ENCODE data around the gene METTL15. TPM values are rescaled to one million over a fixed set of nuclear protein-coding genes. Genes with fewer than 3 reads are reported as not detected.

METTL15 gene
- total and polyA plus RNA-seq, 4 donors, result 3.4 to 36.3 (median 9.0) TPM

DNA sequence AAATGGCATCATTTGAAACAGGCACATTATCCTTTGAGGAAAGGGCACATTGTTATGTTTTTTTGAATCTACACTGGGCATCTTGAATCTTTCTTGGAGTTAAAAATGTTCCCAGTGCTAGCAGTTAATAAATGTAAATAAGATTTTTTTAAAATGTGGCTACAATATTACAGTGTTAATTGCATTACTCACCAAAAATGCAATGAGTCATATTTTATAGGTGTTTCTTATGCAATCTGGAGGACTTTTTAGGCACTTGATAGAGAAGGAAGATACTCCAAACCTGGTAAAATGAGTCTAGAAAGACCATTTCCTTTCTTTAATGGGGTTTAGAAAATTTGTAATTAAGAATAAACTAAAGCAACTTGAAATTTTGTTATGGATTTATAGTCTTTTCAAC lies 238.0 kb downstream of the METTL15 start:
- Histone ChIP-seq H3K9ac (ENCODE audit: insufficient read depth in 1 of 2, low read length in 2 of 2) (no peak overlapping the region), H3K4me1 (ENCODE audit: control insufficient read depth in 5 of 5, insufficient read depth in 5 of 5, low read length in 5 of 5) (no peaks in the 10 kb centered on the region), H3K27ac (ENCODE audit: low read depth in 1 of 2, low read length in 1 of 2) (no peak overlapping the region), H3K9me3 (ENCODE audit: control insufficient read depth in 4 of 4, insufficient read depth in 3 of 4, low read length in 3 of 4) (no peaks in the 10 kb centered on the region), H3K36me3 (ENCODE audit: control insufficient read depth in 4 of 4, insufficient read depth in 4 of 4, low read length in 4 of 4) (no peaks in the 10 kb centered on the region), H3K4me3 (no peak overlapping the region), H3K27me3 (ENCODE audit: control insufficient read depth in 3 of 3, insufficient read depth in 3 of 3, low read length in 2 of 3) (no peaks in the 10 kb centered on the region)
- DNase-seq (no peak), ATAC-seq (ENCODE audit: insufficient read depth, low FRiP score) (no peak)
- TF ChIP-seq, protein P1, sequence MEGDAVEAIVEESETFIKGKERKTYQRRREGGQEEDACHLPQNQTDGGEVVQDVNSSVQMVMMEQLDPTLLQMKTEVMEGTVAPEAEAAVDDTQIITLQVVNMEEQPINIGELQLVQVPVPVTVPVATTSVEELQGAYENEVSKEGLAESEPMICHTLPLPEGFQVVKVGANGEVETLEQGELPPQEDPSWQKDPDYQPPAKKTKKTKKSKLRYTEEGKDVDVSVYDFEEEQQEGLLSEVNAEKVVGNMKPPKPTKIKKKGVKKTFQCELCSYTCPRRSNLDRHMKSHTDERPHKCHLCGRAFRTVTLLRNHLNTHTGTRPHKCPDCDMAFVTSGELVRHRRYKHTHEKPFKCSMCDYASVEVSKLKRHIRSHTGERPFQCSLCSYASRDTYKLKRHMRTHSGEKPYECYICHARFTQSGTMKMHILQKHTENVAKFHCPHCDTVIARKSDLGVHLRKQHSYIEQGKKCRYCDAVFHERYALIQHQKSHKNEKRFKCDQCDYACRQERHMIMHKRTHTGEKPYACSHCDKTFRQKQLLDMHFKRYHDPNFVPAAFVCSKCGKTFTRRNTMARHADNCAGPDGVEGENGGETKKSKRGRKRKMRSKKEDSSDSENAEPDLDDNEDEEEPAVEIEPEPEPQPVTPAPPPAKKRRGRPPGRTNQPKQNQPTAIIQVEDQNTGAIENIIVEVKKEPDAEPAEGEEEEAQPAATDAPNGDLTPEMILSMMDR (IDR thresholded peaks at IDR 0.05; ENCODE audit: control extremely low read depth, extremely low read depth), result no peak

DNA sequence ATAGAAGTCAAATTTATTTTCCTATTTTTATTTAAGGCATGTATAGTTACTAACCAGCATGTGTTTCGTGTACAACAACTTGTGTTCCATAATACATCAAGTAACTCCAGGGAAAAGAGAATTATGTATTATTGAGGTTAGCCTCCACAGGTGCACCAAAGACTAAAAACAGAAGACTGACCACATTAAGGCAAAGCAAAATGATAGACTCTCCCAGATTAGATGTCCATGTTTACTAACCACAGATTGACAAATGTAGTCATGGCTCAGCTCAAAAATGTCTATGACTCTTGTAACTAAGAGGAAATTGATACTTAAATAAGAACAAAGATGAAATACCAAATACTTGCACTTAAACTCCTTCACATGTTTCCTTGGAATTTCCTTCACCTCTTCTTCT lies 238.5 kb downstream of the METTL15 start:
- Histone ChIP-seq H3K36me3 (ENCODE audit: control insufficient read depth in 4 of 4, insufficient read depth in 4 of 4, low read length in 4 of 4) (no peaks in the 10 kb centered on the region), H3K4me3 (no peak overlapping the region), H3K27ac (ENCODE audit: low read depth in 1 of 2, low read length in 1 of 2) (no peak overlapping the region), H3K9ac (ENCODE audit: insufficient read depth in 1 of 2, low read length in 2 of 2) (no peak overlapping the region), H3K4me1 (ENCODE audit: control insufficient read depth in 5 of 5, insufficient read depth in 5 of 5, low read length in 5 of 5) (no peaks in the 10 kb centered on the region), H3K9me3 (ENCODE audit: control insufficient read depth in 4 of 4, insufficient read depth in 3 of 4, low read length in 3 of 4) (no peaks in the 10 kb centered on the region), H3K27me3 (ENCODE audit: control insufficient read depth in 3 of 3, insufficient read depth in 3 of 3, low read length in 2 of 3) (no peaks in the 10 kb centered on the region)
- no peak for DNase-seq
- ATAC-seq (ENCODE audit: insufficient read depth, low FRiP score), result no peak
- TF ChIP-seq, protein P1 (IDR thresholded peaks at IDR 0.05; ENCODE audit: control extremely low read depth, extremely low read depth), result no peak
- WGBS, 2 donors, result 85 to 88% methylated on average over 1 of the region's 1 CpG

DNA sequence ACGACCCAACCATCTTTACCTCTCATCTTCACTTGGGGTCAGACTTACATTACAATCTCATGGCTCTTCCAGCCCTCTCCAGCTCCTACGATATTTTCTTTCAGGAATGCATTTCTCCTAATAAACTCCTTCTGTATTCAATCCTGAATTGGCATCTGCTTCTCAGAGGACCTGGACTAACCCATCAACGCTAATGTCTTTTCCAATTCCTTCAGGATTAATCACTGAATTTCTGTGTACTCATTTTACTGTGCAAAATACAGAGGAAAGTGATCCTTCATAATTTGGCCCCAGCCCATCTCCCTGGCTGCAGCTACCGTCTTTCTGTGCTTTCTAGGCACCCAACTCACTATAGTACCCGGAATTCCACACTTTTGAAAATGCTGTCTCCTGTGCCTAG lies 239.2 kb downstream of the METTL15 start:
- no peak for ATAC-seq (ENCODE audit: insufficient read depth, low FRiP score)
- Histone ChIP-seq H3K27me3 (ENCODE audit: control insufficient read depth in 3 of 3, insufficient read depth in 3 of 3, low read length in 2 of 3) (no peaks in the 10 kb centered on the region), H3K36me3 (ENCODE audit: control insufficient read depth in 4 of 4, insufficient read depth in 4 of 4, low read length in 4 of 4) (no peaks in the 10 kb centered on the region), H3K4me3 (no peak overlapping the region), H3K9ac (ENCODE audit: insufficient read depth in 1 of 2, low read length in 2 of 2) (no peak overlapping the region), H3K27ac (ENCODE audit: low read depth in 1 of 2, low read length in 1 of 2) (no peak overlapping the region), H3K9me3 (ENCODE audit: control insufficient read depth in 4 of 4, insufficient read depth in 3 of 4, low read length in 3 of 4) (no peaks in the 10 kb centered on the region), H3K4me1 (ENCODE audit: control insufficient read depth in 5 of 5, insufficient read depth in 5 of 5, low read length in 5 of 5) (no peaks in the 10 kb centered on the region)
- 86 to 93% methylated on average over 5 of the region's 5 CpGs for WGBS, 2 donors
- DNase-seq, result no peak
- TF ChIP-seq, protein P1 (IDR thresholded peaks at IDR 0.05; ENCODE audit: control extremely low read depth, extremely low read depth), result no peak

DNA sequence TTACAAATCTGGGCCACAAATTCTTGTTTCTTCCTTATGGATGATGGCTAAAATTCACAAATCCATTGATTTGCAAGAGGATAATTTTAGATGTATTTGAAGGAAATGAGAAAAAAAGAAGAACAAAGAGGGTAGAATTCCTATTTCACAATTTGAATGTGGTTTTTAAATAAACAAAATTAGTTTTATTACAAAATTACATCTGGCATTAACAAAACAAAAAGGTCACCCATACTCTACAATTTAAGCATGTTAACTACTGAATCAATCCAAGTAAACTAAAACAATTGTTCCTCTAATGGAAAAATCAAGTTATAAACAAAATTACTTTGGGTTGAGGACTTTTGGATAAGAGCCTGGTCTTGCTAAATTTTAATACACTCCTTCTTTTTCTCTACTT lies 242.0 kb downstream of the METTL15 start:
- DNase-seq (no peak), ATAC-seq (ENCODE audit: insufficient read depth, low FRiP score) (no peak)
- TF ChIP-seq, protein P1 (IDR thresholded peaks at IDR 0.05; ENCODE audit: control extremely low read depth, extremely low read depth), result no peak
- Histone ChIP-seq H3K27me3 (ENCODE audit: control insufficient read depth in 3 of 3, insufficient read depth in 3 of 3, low read length in 2 of 3) (no peaks in the 10 kb centered on the region), H3K36me3 (ENCODE audit: control insufficient read depth in 4 of 4, insufficient read depth in 4 of 4, low read length in 4 of 4) (no peaks in the 10 kb centered on the region), H3K4me3 (no peak overlapping the region), H3K27ac (ENCODE audit: low read depth in 1 of 2, low read length in 1 of 2) (no peak overlapping the region), H3K9me3 (ENCODE audit: control insufficient read depth in 4 of 4, insufficient read depth in 3 of 4, low read length in 3 of 4) (no peaks in the 10 kb centered on the region), H3K9ac (ENCODE audit: insufficient read depth in 1 of 2, low read length in 2 of 2) (no peak overlapping the region), H3K4me1 (ENCODE audit: control insufficient read depth in 5 of 5, insufficient read depth in 5 of 5, low read length in 5 of 5) (no peaks in the 10 kb centered on the region)
